Stimulated activated CD8-positive, alpha-beta memory T cell treated with anti-CD3 and anti-CD28 coated beads, Interleukin-12 subunit alpha, Interleukin-12 subunit beta, amount 100 ng/mL, for 24 hours (primary cell): Measurements from ENCODE around the gene VIPAS39.
"Not testable (repeated sequence)": the region's sequence is repeated elsewhere in the genome, so short reads cannot be mapped to it uniquely, and the experiment has no call there.

Experiments
- DNase-seq: peaks from one replicate; pipeline ENCODE4 v3.0.0-alpha.2; 2020; ENCODE audit errors: extremely low read depth

Gene VIPAS39

DNA sequence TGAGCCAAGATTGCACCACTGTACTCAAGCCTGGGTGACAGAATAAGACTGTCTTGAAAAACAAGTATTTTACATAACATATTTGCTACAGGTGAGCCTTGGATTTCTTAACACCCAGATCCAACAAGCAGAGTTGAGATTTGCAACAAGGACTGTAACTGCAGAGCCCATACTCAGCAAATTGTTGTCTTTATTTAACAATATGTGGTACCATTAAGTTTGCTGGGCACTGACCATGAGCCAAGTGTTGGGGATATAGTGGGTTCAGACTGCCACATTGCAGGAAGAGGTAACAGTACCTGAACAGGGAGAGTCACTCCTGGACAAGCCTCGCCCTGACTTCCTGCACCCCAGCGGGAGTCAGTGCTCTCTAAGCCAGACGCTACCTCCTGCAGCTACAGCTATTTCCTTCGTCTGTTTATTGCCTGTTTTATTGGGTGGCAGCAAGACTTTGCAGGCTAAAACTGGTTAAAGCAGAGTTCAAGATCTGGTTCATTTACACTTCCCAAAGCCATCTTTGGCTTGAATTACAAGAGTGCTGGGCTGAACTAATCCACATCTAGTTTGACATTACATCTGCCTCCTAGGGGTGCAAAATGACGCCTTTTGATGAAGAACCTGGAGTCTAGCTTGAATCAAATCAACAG, 12.9 kb upstream of the VIPAS39 start:
- no peak for DNase-seq

DNA sequence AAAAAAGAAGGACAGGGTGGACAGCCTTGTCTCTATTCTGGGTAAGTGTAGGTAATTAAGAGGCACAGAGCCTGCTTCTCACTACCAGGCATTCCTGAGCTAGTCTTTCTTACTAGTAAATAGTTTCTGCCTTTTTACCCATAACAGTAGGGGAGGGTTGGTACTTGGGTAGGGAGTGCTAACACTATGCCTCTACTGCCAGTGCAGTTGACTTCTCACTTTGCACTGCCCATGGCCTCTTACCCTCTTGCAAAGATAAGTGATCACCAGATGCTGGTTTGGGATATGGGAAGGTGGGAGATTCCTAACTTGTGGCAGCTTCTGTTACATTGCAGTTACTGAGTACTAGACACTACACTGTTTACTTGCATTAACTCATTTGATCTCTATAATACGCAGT, 12.1 kb upstream of the VIPAS39 start:
- DNase-seq = no peak

GRCh38 chr14:77469067-77469505, 11.7 kb upstream of the VIPAS39 start:
- no peak for DNase-seq

GRCh38 chr14:77467801-77468200, 10.4 kb upstream of the VIPAS39 start:
- DNase-seq = no peak

GRCh38 chr14:77459072-77459723, 1.8 kb upstream of the VIPAS39 start:
- DNase-seq = no peak

DNA sequence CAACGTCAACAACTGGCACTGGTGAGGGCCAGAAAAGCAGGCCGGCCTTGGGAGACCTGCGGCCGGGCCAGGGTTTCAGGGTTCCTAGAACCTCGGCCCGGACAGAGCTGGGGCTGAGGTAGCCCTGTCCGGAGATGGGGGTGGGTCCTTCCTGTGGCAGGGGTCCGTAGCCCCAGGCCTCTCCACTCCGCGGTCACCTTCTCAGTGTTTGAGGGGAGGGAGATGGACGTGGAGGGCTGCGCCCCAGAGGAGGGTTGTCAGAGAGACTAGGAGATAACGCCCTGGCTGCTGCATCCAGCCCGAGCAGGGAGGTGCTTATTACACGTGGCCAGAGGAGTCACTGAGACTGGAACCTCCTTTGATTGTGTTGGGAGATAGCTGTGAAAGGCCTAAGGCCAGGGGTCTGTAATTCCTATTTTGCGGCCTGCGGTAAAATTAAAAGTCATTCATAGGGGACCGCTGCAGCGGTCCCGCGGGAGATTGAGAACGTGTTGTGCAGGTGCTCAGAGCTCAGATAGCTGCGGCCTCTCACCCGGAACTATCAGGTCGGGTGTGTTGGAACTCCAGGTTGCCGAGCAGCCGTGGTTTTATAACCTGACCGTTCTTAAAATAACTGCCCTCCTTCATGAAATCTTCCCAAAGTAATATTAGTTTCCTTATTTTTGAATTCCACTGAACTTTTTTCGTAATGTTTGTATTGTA, 999 bp upstream of the VIPAS39 start:
- peak; percentile 9 for DNase-seq

- no peak for DNase-seq
Measured at GRCh38 chr14:77457115-77457521, 283 bp downstream of the VIPAS39 start.

- DNase-seq = no peak
Measured at GRCh38 chr14:77455966-77456640, 1.3 kb downstream of the VIPAS39 start.

DNA sequence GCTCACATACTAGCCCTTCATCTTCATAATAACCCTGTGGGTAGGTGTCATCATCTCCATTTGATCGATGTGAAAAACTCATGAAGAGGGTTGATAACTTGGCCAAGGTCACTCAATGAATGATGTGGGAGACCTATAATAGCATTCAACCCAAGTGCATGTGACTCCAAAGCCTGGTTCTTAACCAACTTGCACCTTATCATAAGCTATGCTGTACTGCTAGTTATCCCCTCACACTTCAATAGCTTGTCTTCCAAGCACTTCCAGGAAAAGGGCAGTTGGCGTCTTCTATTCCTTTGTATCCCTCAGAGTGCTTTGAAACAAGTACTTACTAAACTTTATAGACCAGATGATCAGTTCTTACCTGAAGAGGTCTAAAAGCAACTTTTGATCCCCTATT, 15.2 kb downstream of the VIPAS39 start:
- DNase-seq = no peak

GRCh38 chr14:77439861-77440260, 17.5 kb downstream of the VIPAS39 start:
- DNase-seq = no peak

DNA sequence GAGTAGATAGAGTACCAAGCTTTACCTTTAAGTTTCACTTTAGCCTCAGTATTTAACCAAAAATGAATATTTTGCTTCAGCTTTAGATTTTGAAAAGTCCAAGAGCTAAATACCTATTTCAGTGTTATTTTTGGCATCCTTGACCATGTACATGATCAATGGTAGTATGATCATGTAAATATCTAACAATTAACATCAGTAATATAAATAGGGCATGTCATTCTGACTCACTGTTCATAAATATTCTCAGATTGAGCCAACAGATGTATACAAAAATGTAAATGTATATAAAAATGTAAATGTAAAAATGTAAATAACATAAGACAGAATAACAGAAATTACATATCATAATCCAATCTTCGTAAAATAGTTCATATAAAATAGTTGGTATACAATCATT, 18.8 kb downstream of the VIPAS39 start:
- DNase-seq = no peak

DNA sequence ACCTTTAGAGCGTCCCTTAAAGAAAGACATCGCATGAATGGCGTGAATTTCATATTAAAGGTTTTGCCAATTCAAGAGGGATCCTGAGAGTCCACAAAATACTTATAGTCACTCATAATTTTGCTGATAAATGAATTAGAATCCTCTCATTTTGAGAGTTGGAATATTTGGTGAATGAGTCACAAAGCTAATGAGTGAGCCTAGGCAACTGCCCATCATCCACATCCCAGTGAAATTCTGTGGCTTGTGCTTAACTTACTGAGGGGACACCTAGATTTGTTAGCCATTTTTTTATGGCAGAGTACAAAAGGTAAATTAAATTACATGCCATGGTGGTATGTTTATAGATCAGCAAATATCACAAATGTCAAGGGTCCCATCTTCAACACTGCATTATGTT, 21.4 kb downstream of the VIPAS39 start:
- DNase-seq = no peak

DNA sequence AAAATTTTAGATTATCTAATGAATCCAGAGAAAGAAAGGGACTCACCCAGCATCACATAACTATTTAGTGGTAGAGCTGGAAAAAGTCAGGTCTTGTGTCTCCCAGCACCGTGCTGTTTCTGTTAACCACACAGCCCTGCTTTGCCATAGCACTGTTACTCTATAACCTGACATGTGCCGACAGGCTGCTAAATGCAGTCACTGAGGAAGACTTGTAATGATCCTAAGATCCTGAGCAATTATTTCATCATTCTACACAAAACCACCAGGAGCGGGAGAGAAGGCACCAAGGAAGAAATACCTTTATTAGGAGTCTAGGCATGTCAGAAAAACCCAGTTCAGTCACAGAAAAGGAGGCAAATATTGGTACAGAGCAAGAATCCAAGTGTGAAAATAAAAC, 31.0 kb downstream of the VIPAS39 start:
- DNase-seq = no peak

DNA sequence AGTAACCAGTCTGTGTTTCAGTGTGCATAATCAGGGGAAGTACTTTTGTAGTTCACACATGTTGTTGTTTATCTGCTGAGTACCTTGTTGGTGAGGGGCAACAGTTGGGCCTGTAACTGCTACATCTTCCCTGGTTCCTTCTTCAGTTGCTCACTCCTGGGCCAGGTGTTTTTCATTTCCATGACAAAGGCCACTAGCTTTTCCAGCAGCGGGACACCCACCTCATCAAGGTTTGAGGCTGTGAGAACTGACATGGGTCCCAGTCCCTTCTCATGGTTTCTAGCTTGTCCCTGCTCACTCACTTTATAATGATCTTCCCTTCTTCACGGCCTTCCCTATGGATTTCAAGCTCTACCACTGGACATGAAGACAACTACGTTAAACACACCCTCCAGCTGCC, 32.5 kb downstream of the VIPAS39 start:
- DNase-seq = no peak

DNA sequence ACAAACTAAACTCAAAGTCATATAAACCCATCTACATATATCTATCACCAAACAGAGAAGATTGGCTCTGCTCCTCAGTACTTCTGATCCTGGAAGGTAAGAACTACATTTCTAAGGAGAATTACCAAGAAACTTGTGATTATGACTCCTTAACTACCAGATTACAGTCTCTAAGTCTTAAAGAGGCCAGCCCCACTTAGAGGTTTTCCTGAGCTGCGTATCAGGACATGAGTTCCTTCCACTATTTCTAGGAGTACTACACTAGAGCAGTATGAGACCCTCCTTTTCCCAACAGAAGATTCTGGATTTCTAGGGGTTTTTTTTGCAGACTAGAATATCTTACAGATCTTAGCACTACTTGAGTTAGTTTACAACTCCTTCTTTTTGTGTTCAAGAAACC, 34.0 kb downstream of the VIPAS39 start, which contains the start of gene NOXRED1:
NOXRED1 (minus strand) TSS at position 101 of the 400 bp plus-strand sequence. CDS start 634 bp downstream, outside the sequence.
- no peak for DNase-seq

DNA sequence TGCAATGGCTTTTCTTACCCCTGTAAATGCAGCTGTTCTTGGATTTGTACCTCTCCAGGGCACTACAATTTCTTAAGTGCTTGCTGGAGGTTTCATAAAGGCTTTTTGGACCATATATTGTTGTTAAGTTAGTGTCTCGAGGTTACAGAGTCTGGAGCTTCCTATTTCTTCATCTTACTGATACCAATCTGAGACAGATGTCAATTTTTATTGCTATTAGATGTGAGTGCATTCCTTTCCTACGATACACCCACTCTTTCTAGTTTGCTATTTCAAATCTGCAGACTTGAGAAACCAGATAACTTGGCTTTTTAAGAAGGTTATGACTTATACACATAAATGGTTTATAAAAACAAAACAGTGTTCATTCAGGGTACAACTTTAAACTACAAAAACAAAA, 36.2 kb downstream of the VIPAS39 start:
- no peak for DNase-seq

- DNase-seq = no peak
Measured at GRCh38 chr14:77416836-77417235, 40.6 kb downstream of the VIPAS39 start.

GRCh38 chr14:77416098-77416497, 41.3 kb downstream of the VIPAS39 start:
- DNase-seq = not testable (repeated sequence)

- not testable (repeated sequence) for DNase-seq
Measured at GRCh38 chr14:77415403-77416030, 41.9 kb downstream of the VIPAS39 start.

GRCh38 chr14:77409131-77409533, 48.3 kb downstream of the VIPAS39 start:
- no peak for DNase-seq

DNA sequence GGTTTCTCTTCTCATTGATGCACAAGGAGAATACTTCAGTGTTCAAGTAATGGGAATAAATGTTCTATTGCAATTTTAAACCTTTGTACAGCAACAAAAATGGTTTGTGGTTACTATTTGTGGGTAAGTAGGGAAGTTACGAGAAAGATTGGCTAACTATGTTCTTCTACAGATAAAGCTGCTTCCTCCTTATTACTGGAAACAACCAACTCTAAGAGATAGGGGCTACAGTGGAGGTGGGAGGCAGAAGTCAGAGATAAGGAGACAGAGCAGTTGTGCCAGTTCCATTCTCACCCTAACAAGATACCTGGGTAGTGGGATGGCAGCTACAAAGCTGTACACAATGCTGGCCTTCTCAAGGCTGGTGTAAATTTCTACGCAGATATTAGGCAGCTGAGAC, 50.2 kb downstream of the VIPAS39 start:
- DNase-seq = no peak

DNA sequence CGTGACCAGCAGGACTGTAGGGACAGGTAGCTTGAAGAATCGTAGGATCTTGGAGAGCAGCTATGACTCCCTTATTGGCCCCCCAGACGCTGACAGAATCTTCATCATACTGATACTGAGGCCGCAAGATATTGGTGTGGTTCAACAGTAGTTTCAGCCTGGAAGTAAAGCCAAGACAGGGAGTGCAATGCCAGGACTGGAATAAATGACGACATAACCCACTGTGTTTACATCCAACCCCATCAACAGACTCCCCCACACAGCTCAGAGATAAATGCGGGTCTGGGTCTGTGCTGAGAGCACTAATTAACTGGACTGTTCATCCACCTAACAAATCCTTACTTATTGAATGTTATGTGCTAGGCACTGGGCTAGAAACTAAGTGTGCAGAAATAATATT, 50.7 kb downstream of the VIPAS39 start:
- no peak for DNase-seq
